HepG2 (cell line): ENCODE measurements around the gene FOXR1. TPM values are rescaled to one million over a fixed set of nuclear protein-coding genes. Genes with fewer than 3 reads are reported as not detected.

ENCODE experiments used
- ATAC-seq: fragments of 200-7000 bp; cut with Tn5 transposase; 3 replicates; pipeline ENCODE4 v1.9.1; 2020; ENCODE audit warnings: mild to moderate bottlenecking, moderate library complexity
- BruUV-seq: library from RNA; stranded (reverse); fragments of 400-500 nt; replicated peaks from 2 replicates; lab custom pipeline; 2021; lab: Mats Ljungman, UMichigan
- CTCF ChIA-PET: fragments of 300-600 bp; formaldehyde crosslinking; extraction: SDS; loops from one replicate; lab custom pipeline; 2021; ENCODE audit warnings: low total read pairs, inconsistent platforms, low intra/inter-chr PET ratio; lab: Yijun Ruan, JAX
- POLR2A ChIA-PET: fragments of 350-600 bp; sonication (Branson Sonifier 250); formaldehyde crosslinking; loops from one replicate; lab custom pipeline; 2020; ENCODE audit warnings: antibody characterized with exemption, inconsistent platforms; lab: Yijun Ruan, JAX
- DNase-seq: peaks from one replicate; pipeline ENCODE4 v3.0.0-alpha.2; 2015; ENCODE audit warnings: low spot score
- FAIRE-seq: peaks from 3 replicates; lab custom pipeline; 2011; peaks lifted over from hg19 to GRCh38; lab: Jason Lieb, UNC
- H2AFZ ChIP-seq: one replicate; pipeline ENCODE4 v1.6.1; 2011; ENCODE audit warnings: low read length, inconsistent platforms
- H3K27ac ChIP-seq: fragments of 300-600 bp; 3 replicates; pipeline ENCODE4 v1.8.0; 2011; ENCODE audit warnings: mixed run types, mild to moderate bottlenecking, mixed read lengths, low read length, inconsistent platforms; ENCODE audit not compliant: insufficient read depth; ENCODE audit errors: extremely low read length
- H3K27me3 ChIP-seq, 2 experiments: fragments of 200-600 bp in 1 of 2; 2 replicates in 1 of 2; 3 replicates in 1 of 2; pipeline versions ENCODE4 v1.6.0 to v1.8.0; 2011; ENCODE audit warnings: low read length in 2 of 2, mild to moderate bottlenecking in 2 of 2, moderate library complexity in 2 of 2, inconsistent platforms in 1 of 2; ENCODE audit not compliant: insufficient read depth in 2 of 2, control insufficient read depth in 1 of 2
- H3K36me3 ChIP-seq, 2 experiments: fragments of 200-600 bp in 1 of 2; replicated peaks in 1 of 2; 2 replicates in 1 of 2; 3 replicates in 1 of 2; pipeline versions ENCODE4 v1.5.1 to v1.8.0; 2011; ENCODE audit warnings: low read length in 2 of 2, inconsistent platforms in 1 of 2; ENCODE audit not compliant: insufficient read depth in 2 of 2, control insufficient read depth in 1 of 2
- H3K4me1 ChIP-seq: 2 replicates; pipeline ENCODE4 v1.5.1; 2012; ENCODE audit warnings: low read length, inconsistent platforms; ENCODE audit not compliant: insufficient read depth
- H3K4me2 ChIP-seq: 2 replicates; pipeline ENCODE4 v1.6.0; 2011; ENCODE audit warnings: low read depth, low read length, inconsistent platforms
- H3K4me3 ChIP-seq, 3 experiments: fragments of 200-600 bp in 1 of 3; sonication (generic), shearing (Covaris generic) in 1 of 3; replicated peaks in 1 of 3; 2 replicates each; pipeline ENCODE4 v1.5.1; 2011 to 2016; ENCODE audit warnings: low read length in 3 of 3, inconsistent platforms in 2 of 3, low read depth in 2 of 3, mild to moderate bottlenecking in 2 of 3, control low read depth in 1 of 3, mixed read lengths in 1 of 3; ENCODE audit not compliant: insufficient read depth in 1 of 3
- H3K79me2 ChIP-seq: one replicate; pipeline ENCODE4 v1.6.1; 2011; ENCODE audit warnings: low read length, inconsistent platforms; ENCODE audit not compliant: insufficient read depth
- H3K9ac ChIP-seq: 2 replicates; pipeline ENCODE4 v1.6.0; 2011; ENCODE audit warnings: mild to moderate bottlenecking, low read depth, low read length, inconsistent platforms; ENCODE audit not compliant: insufficient read depth
- H3K9me3 ChIP-seq: 2 replicates; pipeline ENCODE4 v1.5.1; 2012; ENCODE audit warnings: mild to moderate bottlenecking, low read length
- H4K20me1 ChIP-seq: 2 replicates; pipeline ENCODE4 v1.6.0; 2011; ENCODE audit warnings: inconsistent platforms, mild to moderate bottlenecking, low read length, moderate library complexity; ENCODE audit not compliant: insufficient read depth
- GTF3A ChIP-seq: sonication (generic); formaldehyde crosslinking; conservative IDR thresholded peaks from 2 replicates; pipeline ENCODE4 v1.4.0; 2020; ENCODE audit warnings: mild to moderate bottlenecking, missing genetic modification reagents
- NR0B2 ChIP-seq: sonication (generic); formaldehyde crosslinking; IDR thresholded peaks from 2 replicates; pipeline ENCODE4 v1.4.0; 2020; ENCODE audit warnings: mild to moderate bottlenecking, missing genetic modification reagents
- REST ChIP-seq, 2 experiments: IDR thresholded peaks; 2 replicates each; pipeline ENCODE4 v1.6.1; 2011 to 2012; ENCODE audit warnings: low read length in 2 of 2, borderline replicate concordance in 1 of 2, low read depth in 1 of 2, mild to moderate bottlenecking in 1 of 2, moderate library complexity in 1 of 2
- SAP130 ChIP-seq: IDR thresholded peaks from 2 replicates; pipeline ENCODE4 v1.6.1; 2016; ENCODE audit warnings: low read depth
- YY1 ChIP-seq: IDR thresholded peaks from 2 replicates; pipeline ENCODE4 v1.6.1; 2011; ENCODE audit warnings: low read length, low read depth, moderate library complexity, mild to moderate bottlenecking; ENCODE audit not compliant: insufficient read depth, insufficient replicate concordance
- ZNF569 ChIP-seq: sonication (generic); formaldehyde crosslinking; IDR thresholded peaks from 2 replicates; pipeline ENCODE4 v1.5.0; 2020; ENCODE audit warnings: mild to moderate bottlenecking, missing genetic modification reagents, moderate library complexity, borderline replicate concordance
- ZNF850 ChIP-seq: sonication (generic); formaldehyde crosslinking; conservative IDR thresholded peaks from 2 replicates; pipeline ENCODE4 v1.9.0; 2021; ENCODE audit warnings: mild to moderate bottlenecking, missing genetic modification reagents
- WGBS: methylation state at CpG from one replicate; pipeline ENCODE4 v1.1.6; 2017; ENCODE audit warnings: low lambda C conversion rate; 5-methylcytosine and 5-hydroxymethylcytosine counted together
- in situ Hi-C: cut with HindIII; loops from 2 replicates; pipeline ENCODE4 v1.10.0; 2017; ENCODE audit warnings: low pct_unique_long_range_greater_than_20kb; ENCODE audit not compliant: extremely low pct_ligation_motif_present
- intact Hi-C: fragments of 100-400 bp; cut with micrococcal nuclease; formaldehyde crosslinking; loops from one replicate; pipeline ENCODE4 v1.10.0; 2022; ENCODE audit not compliant: unreplicated experiment
- polyA plus RNA-seq, 8 experiments: library from polyadenylated mRNA; depleted of rRNA in 3 of 8; stranded (reverse) in 7 of 8; unstranded in 1 of 8; fragments of >200 nt; fragmentation: Illumina TruSeq in 4 of 8; extraction: Trizol in 4 of 8; gene quantifications; 2 replicates each; pipeline versions ENCODE4 v1.2.1 to v1.2.3, GENCODE V29; 2011 to 2016; ENCODE audit warnings: low read depth in 4 of 8, missing spikeins in 1 of 8, mixed read lengths in 1 of 8; ENCODE audit not compliant: insufficient read depth in 1 of 8
- total RNA-seq, 5 experiments: library from RNA; depleted of rRNA; stranded (reverse); fragments of >200 nt; fragmentation: Illumina TruSeq; extraction: Trizol; gene quantifications; 2 replicates each; pipeline ENCODE4 v1.2.3, GENCODE V29; 2016; ENCODE audit warnings: low read depth in 1 of 5

Gene FOXR1
- total and polyA plus RNA-seq, 2 of the 13 experiments (the other 11 are each of a cell fraction or from before 2014, with no cell fraction given) = not detected

GRCh38 chr11:118935376-118935775 lies 36.2 kb upstream of the FOXR1 start:
- Histone ChIP-seq H3K27ac (no peak overlapping the region), H3K9ac (no peak overlapping the region), H4K20me1 (no peaks in the 10 kb centered on the region), H3K4me1 (peaks cover 49% of the 10 kb centered on the region), H3K27me3 (peaks cover 2 to 18% of the 10 kb centered on the region in 2 experiments; a peak in 3 of 5 replicates), H3K4me3 (no peak overlapping the region), H3K4me2 (no peak overlapping the region), H3K9me3 (no peaks in the 10 kb centered on the region), H2AFZ (no peak overlapping the region), H3K36me3 (no peaks in the 10 kb centered on the region), H3K79me2 (no peaks in the 10 kb centered on the region)
- FAIRE-seq = no peak
- POLR2A ChIA-PET = interaction anchor here (0.7 kb wide), 1 partner anchor 25 kb away, joined by 3 read pairs; no protein-coding TSS in a partner anchor
- ATAC-seq = no peak
- no peak for DNase-seq
- intact Hi-C loops = no loop called here
- in situ Hi-C loops = no loop called here
- TF ChIP-seq YY1 (no peak), ZNF850 (CRISPR knock-in tag) (no peak), NR0B2 (CRISPR knock-in tag) (no peak), ZNF569 (no peak), GTF3A (no peak), SAP130 (CRISPR knock-in tag) (no peak), REST (IDR thresholded peaks at IDR 0.05; ENCODE audit: borderline replicate concordance in 1 of 2, low read depth in 1 of 2, low read length in 2 of 2) (no peak)
- WGBS = 45% methylated on average over 8 of the region's 8 CpGs
- CTCF ChIA-PET = no interaction called here
- BruUV-seq = no TSS peak
